GM12873 (cell line): ENCODE data around the gene SHROOM2.

ENCODE experiments used
- CTCF ChIP-seq: IDR thresholded peaks from 2 replicates; pipeline ENCODE4 v1.5.1; 2012; ENCODE audit warnings: low read depth, mild to moderate bottlenecking, moderate library complexity, low read length, control low read depth; ENCODE audit not compliant: insufficient read depth; ENCODE audit errors: missing control alignments

The SHROOM2 gene

GRCh38 chrX:9874483-9874882 is 88.3 kb downstream of the SHROOM2 start:
- TF ChIP-seq CTCF = no peak

DNA sequence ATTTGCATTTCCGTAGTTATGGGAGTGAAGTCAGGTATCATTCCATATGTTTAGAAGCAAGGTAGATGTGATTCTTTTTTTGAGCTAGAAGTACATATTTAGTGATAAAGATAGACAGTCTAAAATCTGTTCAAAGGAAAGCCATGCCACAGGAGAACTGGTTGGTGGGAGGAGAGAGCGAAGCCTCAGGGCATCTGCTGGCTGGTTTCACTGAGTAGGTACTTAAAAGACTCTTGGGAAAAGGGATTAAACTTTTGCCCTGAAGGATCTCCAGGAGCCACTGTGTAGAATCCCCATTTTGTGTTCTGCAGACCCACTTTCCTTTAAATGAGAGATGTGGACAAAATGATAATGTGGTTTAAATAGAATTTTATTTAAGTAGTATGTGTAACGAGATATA is 89.6 kb downstream of the SHROOM2 start:
- TF ChIP-seq CTCF = no peak

- no peak for TF ChIP-seq CTCF
Measured at GRCh38 chrX:9876201-9876600, 90.0 kb downstream of the SHROOM2 start.

- TF ChIP-seq CTCF = no peak
Measured at GRCh38 chrX:9878146-9878820, 92.1 kb downstream of the SHROOM2 start.

GRCh38 chrX:9880237-9880636 is 94.0 kb downstream of the SHROOM2 start:
- TF ChIP-seq CTCF = no peak

- TF ChIP-seq CTCF = no peak
Measured at GRCh38 chrX:9880870-9881269, 94.6 kb downstream of the SHROOM2 start.

DNA sequence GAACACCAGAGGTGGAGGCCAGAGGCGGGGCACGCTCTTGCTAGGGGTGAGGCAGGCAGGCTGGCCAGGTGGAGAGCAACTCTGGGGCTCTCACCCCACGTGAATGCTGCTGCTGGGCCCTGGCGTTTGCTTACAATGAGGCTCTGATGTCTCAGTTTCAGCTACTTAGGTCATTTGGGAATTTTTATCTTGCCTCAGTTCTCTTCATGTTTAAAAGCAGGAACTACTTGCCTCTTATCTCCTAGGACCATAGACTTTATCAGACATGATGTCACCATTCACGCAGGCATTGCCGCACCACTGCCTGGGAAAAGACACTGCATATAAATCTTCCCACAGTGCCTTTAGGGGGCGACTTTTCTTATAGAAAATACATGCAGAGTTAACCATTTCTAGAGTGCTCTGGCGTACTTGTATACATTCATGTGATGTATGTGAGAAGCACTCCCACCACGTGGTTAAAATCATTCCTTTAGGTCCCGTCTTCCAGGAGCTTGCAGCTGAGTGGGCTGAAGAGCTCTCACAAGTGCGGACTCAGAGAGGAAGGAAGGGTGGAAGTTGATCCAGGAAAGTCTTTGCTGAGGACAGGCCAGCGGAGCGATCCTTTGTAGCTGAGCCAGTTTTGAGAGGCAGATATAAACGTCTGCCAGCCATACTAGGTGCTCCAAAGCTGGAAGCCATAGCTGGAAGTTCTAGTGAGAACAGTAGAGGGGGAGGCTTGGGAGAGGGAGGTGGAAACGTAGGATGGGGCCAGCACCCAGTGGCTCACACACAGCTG is 96.6 kb downstream of the SHROOM2 start:
- no peak for TF ChIP-seq CTCF
